GM12864 (cell line): Measurements from ENCODE around the gene ERBB4.

Source experiments
- DNase-seq: peaks from one replicate; pipeline ENCODE4 v3.0.0-alpha.2; 2011; ENCODE audit warnings: low read depth
- H3K4me3 ChIP-seq: 2 replicates; pipeline ENCODE4 v1.5.1; 2011; ENCODE audit warnings: mild to moderate bottlenecking, low read depth, low read length, control low read depth
- TF ChIP-seq, protein P1 (sequence below): IDR thresholded peaks from 2 replicates; pipeline ENCODE4 v1.5.1; 2011; ENCODE audit warnings: low read depth, mild to moderate bottlenecking, moderate library complexity, low read length, control low read depth, inconsistent platforms; ENCODE audit errors: missing control alignments

Gene ERBB4

GRCh38 chr2:212354382-212354781 is 184.2 kb downstream of the ERBB4 start:
- TF ChIP-seq, protein P1, sequence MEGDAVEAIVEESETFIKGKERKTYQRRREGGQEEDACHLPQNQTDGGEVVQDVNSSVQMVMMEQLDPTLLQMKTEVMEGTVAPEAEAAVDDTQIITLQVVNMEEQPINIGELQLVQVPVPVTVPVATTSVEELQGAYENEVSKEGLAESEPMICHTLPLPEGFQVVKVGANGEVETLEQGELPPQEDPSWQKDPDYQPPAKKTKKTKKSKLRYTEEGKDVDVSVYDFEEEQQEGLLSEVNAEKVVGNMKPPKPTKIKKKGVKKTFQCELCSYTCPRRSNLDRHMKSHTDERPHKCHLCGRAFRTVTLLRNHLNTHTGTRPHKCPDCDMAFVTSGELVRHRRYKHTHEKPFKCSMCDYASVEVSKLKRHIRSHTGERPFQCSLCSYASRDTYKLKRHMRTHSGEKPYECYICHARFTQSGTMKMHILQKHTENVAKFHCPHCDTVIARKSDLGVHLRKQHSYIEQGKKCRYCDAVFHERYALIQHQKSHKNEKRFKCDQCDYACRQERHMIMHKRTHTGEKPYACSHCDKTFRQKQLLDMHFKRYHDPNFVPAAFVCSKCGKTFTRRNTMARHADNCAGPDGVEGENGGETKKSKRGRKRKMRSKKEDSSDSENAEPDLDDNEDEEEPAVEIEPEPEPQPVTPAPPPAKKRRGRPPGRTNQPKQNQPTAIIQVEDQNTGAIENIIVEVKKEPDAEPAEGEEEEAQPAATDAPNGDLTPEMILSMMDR, result no peak
- H3K4me3 ChIP-seq, result no peak overlapping the region
- no peak for DNase-seq

DNA sequence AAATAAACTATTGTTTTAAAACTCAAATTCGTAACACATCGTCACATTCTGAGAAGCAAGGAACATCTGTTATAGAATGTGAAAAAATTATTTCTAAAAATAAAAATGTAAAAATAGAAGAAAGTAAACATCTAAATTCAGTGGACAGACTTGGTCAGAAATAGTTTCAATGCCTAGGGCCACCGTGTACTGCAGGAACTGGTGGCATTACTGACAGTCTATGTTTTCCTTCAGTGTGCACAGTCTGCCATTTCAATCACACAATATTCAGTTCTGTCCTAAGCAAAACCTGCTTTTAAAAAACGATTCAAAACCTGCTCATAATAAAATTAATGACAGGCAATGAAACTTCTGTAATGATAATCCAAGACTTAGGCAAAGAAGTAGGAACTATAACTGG is 190.1 kb downstream of the ERBB4 start:
- no peak overlapping the region for H3K4me3 ChIP-seq
- TF ChIP-seq, protein P1, result no peak
- DNase-seq, result no peak

GRCh38 chr2:212346865-212347264 is 191.7 kb downstream of the ERBB4 start:
- TF ChIP-seq, protein P1, result no peak
- H3K4me3 ChIP-seq, result no peak overlapping the region
- DNase-seq, result no peak

DNA sequence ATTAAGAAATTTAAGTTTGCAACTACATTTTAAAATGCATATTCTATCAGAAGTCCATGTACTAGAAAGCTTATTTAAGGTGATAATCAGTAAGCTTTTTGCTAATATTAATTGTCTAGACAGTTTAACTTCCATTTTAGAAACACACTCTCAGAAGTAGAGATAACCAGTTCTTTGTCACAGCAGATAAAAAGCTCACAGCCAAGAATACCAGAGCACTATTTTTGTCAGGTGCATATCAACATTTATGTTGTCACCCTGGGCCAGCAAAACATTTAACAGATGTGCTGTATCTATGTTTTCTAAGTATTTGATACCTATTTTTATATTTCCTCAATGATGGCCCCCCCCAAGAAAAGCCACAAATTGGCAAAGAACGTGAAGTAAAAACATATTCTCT is 192.6 kb downstream of the ERBB4 start:
- TF ChIP-seq, protein P1, result no peak
- no peak overlapping the region for H3K4me3 ChIP-seq
- DNase-seq, result no peak

DNA sequence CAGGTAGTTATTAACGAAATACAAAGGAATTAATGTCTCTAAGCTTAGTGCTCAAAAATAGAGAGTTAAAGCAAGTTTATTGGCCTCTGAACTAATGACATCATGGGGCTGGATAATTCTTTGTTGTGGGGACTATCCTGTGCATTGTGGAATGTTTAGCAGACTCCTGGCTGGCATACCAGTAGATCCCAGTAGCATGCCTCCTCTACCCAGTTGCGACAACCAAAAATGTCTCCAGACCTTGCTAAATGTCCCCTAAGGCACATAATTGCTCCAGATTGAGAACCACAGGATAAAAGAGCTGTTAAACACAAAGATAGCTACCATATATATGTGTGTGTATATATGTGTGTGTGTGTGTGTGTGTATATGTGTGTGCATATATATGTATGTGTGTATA is 194.5 kb downstream of the ERBB4 start:
- no peak overlapping the region for H3K4me3 ChIP-seq
- DNase-seq, result no peak
- TF ChIP-seq, protein P1, result no peak

DNA sequence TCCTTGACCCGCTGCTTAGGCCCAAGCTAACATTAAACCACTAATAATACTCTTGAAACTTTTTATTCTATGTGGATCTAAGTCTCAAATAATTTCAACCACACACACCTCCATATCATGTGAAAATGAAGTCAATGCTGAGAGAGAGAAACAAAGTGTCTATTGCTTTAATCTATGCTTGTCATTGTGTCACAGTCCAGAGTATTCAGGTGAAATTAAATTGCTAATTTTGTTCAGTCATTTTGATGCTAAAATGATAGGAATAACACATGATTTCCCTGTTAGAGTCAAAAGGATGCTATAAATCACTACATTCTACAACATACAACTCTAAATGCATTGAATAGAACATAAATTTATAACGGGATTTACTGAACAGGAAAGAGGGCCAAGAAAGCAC is 195.4 kb downstream of the ERBB4 start:
- no peak overlapping the region for H3K4me3 ChIP-seq
- DNase-seq, result no peak
- TF ChIP-seq, protein P1, result no peak

GRCh38 chr2:212337486-212338343 is 200.9 kb downstream of the ERBB4 start:
- DNase-seq, result no peak
- no peak overlapping the region for H3K4me3 ChIP-seq
- TF ChIP-seq, protein P1, result no peak
